COLO829 (cell line): ENCODE results near the gene NFIB.

ENCODE experiments used
- DNase-seq: peaks from one replicate; pipeline ENCODE4 v3.0.0; 2012; ENCODE audit warnings: low spot score

Gene NFIB

GRCh38 chr9:14072850-14073249 lies 241.1 kb downstream of the NFIB start:
- DNase-seq = no peak

GRCh38 chr9:14071484-14071883 lies 242.5 kb downstream of the NFIB start:
- no peak for DNase-seq

GRCh38 chr9:14068690-14069089 lies 245.3 kb downstream of the NFIB start:
- no peak for DNase-seq

- no peak for DNase-seq
Observed at GRCh38 chr9:14066831-14067230, 247.1 kb downstream of the NFIB start.

GRCh38 chr9:14066032-14066431 lies 247.9 kb downstream of the NFIB start:
- no peak for DNase-seq

GRCh38 chr9:14064940-14065339 lies 249.0 kb downstream of the NFIB start:
- DNase-seq = no peak

- DNase-seq = no peak
Observed at GRCh38 chr9:14063756-14064155, 250.2 kb downstream of the NFIB start.

- no peak for DNase-seq
Observed at GRCh38 chr9:14062586-14063221, 251.2 kb downstream of the NFIB start.

- no peak for DNase-seq
Observed at GRCh38 chr9:14061936-14062585, 251.9 kb downstream of the NFIB start.

GRCh38 chr9:14058325-14058688 lies 255.6 kb downstream of the NFIB start:
- no peak for DNase-seq

- no peak for DNase-seq
Observed at GRCh38 chr9:14057368-14058324, 256.3 kb downstream of the NFIB start.

GRCh38 chr9:14056316-14056861 lies 257.6 kb downstream of the NFIB start:
- no peak for DNase-seq

GRCh38 chr9:14054096-14054495 lies 259.8 kb downstream of the NFIB start:
- DNase-seq = no peak

- no peak for DNase-seq
Observed at GRCh38 chr9:14052359-14052758, 261.6 kb downstream of the NFIB start.

GRCh38 chr9:14051419-14051818 lies 262.5 kb downstream of the NFIB start:
- DNase-seq = no peak

GRCh38 chr9:14043483-14043882 lies 270.5 kb downstream of the NFIB start:
- peak; percentile 19 for DNase-seq

- DNase-seq = no peak
Observed at GRCh38 chr9:14037331-14037730, 276.6 kb downstream of the NFIB start.

- DNase-seq = no peak
Observed at GRCh38 chr9:14033067-14033466, 280.9 kb downstream of the NFIB start.
